Measurements from ENCODE around the gene KLHL33.

KLHL33 gene

GRCh38 chr14:20412876-20413743 is 22.9 kb downstream of the KLHL33 start, which contains the start of gene TEP1:
TSS of gene TEP1 (minus strand) at chr14:20413501. CDS start at chr14:20408439, 5,062 bp downstream.
- DNase-seq = peak; percentile 85

GRCh38 chr14:20412411-20412810 is 23.6 kb downstream of the KLHL33 start:
- no peak for DNase-seq

GRCh38 chr14:20409226-20409625 is 26.7 kb downstream of the KLHL33 start:
- DNase-seq = no peak

- no peak for DNase-seq
These were observed 32.4 kb downstream of the KLHL33 start for GRCh38 chr14:20403521-20403920.

GRCh38 chr14:20400965-20401593 is 34.9 kb downstream of the KLHL33 start:
- DNase-seq = peak; percentile 80

GRCh38 chr14:20400589-20400964 is 35.4 kb downstream of the KLHL33 start:
- DNase-seq = peak; percentile 10

- DNase-seq = no peak
These were observed 38.5 kb downstream of the KLHL33 start for GRCh38 chr14:20397511-20397910.

GRCh38 chr14:20391505-20391904 is 44.5 kb downstream of the KLHL33 start:
- no peak for DNase-seq

- no peak for DNase-seq
These were observed 47.8 kb downstream of the KLHL33 start for GRCh38 chr14:20388159-20388558.

- no peak for DNase-seq
These were observed 48.4 kb downstream of the KLHL33 start for GRCh38 chr14:20387576-20387975.

GRCh38 chr14:20386276-20386855 is 49.6 kb downstream of the KLHL33 start:
- DNase-seq = no peak

- DNase-seq = no peak
These were observed 51.1 kb downstream of the KLHL33 start for GRCh38 chr14:20384886-20385285.

- DNase-seq = no peak
These were observed 51.6 kb downstream of the KLHL33 start for GRCh38 chr14:20384321-20384720.

- no peak for DNase-seq
These were observed 52.3 kb downstream of the KLHL33 start for GRCh38 chr14:20383636-20384035.

GRCh38 chr14:20383032-20383431 is 52.9 kb downstream of the KLHL33 start:
- DNase-seq = no peak

- no peak for DNase-seq
These were observed 53.4 kb downstream of the KLHL33 start for GRCh38 chr14:20382526-20382925.

- DNase-seq = no peak
These were observed 54.6 kb downstream of the KLHL33 start for GRCh38 chr14:20381341-20381740.

GRCh38 chr14:20380681-20381080 is 55.3 kb downstream of the KLHL33 start:
- DNase-seq = no peak

GRCh38 chr14:20379743-20380142 is 56.2 kb downstream of the KLHL33 start:
- DNase-seq = no peak

GRCh38 chr14:20377171-20377570 is 58.8 kb downstream of the KLHL33 start:
- DNase-seq = no peak

GRCh38 chr14:20376071-20376588 is 59.8 kb downstream of the KLHL33 start:
- no peak for DNase-seq
